22Rv1 (cell line): Measurements from ENCODE around the gene DCBLD2.

ENCODE experiments used
- CTCF ChIP-seq: fragments of 450-650 bp; IDR thresholded peaks from 2 replicates; pipeline ENCODE4 v1.5.1; 2017; ENCODE audit warnings: mild to moderate bottlenecking
- ZFX ChIP-seq: fragments of 450-650 bp; IDR thresholded peaks from 2 replicates; pipeline ENCODE4 v1.6.1; 2017; ENCODE audit warnings: antibody characterized with exemption, borderline replicate concordance

DNA sequence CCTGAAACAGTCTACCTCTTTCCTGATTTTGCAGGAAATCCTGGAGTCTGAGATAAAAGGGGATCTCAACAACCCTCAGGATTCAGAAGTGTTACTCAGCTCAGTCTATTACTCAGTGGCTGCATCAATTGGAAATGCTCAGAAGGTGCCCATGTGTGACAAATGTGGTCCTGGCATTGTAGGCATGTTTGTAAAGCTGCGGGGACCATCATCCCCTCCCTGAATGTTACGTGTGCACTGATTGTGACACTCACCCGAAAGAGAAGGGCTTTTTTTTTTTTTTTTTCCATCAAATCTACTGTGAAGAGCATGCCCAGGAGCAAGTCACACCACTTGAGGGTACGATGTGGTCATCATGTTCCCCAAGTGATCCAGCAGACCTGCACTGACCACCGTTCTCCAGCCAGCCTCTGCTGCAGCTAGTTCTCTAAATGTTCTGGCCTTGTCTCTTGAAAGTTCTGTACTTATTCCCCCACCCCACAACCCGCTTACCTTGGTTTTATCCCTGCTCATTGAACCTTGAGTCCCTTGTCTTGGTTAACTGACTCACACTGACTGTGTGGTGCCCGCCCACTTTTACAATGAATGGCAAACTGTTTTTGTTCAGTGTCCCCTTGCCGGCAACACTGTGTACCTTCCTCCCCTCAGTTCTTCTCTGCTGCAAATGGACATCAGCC, 118.5 kb downstream of the DCBLD2 start:
- TF ChIP-seq CTCF: no peak
- TF ChIP-seq ZFX: no peak
